Left lung (tissue), 10 donors: Measurements from ENCODE around the gene CFAP299. TPM values are rescaled to one million over a fixed set of nuclear protein-coding genes. Genes with fewer than 3 reads are reported as not detected.
"Not testable (repeated sequence)": the region's sequence is repeated elsewhere in the genome, so short reads cannot be mapped to it uniquely, and the experiment has no call there.

ENCODE experiments used
- ATAC-seq: fragments of 200-7000 bp; cut with Tn5 transposase; one replicate; pipeline ENCODE4 v1.9.1; 2020; ENCODE audit warnings: moderate library complexity
- DNase-seq, 4 donors: peaks; one replicate each; pipeline ENCODE4 v3.0.0-alpha.2; 2013 to 2020
- H3K27ac ChIP-seq, 2 donors: fragments of 200-600 bp; sonication (generic) in 1 of 2; one replicate each; pipeline versions ENCODE4 v1.5.0 to v1.8.0; 2020 to 2021
- H3K27me3 ChIP-seq, 2 donors: fragments of 200-600 bp; sonication (generic) in 1 of 2; one replicate each; pipeline versions ENCODE4 v1.5.0 to v1.8.0; 2020 to 2021
- H3K36me3 ChIP-seq, 2 donors: fragments of 200-600 bp; sonication (generic) in 1 of 2; one replicate each; pipeline versions ENCODE4 v1.5.0 to v1.8.0; 2020 to 2021
- H3K4me1 ChIP-seq, 2 donors: fragments of 200-600 bp; one replicate each; pipeline ENCODE4 v1.8.0; 2021
- H3K4me3 ChIP-seq, 2 donors: fragments of 200-600 bp; sonication (generic) in 1 of 2; one replicate each; pipeline versions ENCODE4 v1.5.0 to v1.8.0; 2020 to 2021; ENCODE audit warnings: mild to moderate bottlenecking in 1 of 2
- H3K9me3 ChIP-seq, 2 donors: fragments of 200-600 bp; sonication (generic) in 1 of 2; one replicate each; pipeline versions ENCODE4 v1.5.0 to v1.8.0; 2020 to 2021
- intact Hi-C, 2 donors: fragments of 100-400 bp; cut with DNase I; formaldehyde crosslinking; loops; one replicate each; pipeline versions ENCODE4 v1.11.2 to v1.14.2; 2022
- polyA plus RNA-seq, 6 donors: library from polyadenylated mRNA; unstranded; fragments of 120-200 nt; gene quantifications; one replicate each; pipeline ENCODE4 v1.2.1, GENCODE V29; 2013; ENCODE audit not compliant: insufficient read length in 6 of 6
- total RNA-seq, 2 donors: library from RNA; stranded (reverse); fragmentation: NEBNext Ultra II Directional; extraction: Animal tissue kit (Norgen Biotek cat#: 25700); gene quantifications; one replicate each; pipeline ENCODE4 v1.2.1, GENCODE V29; 2021
- TF ChIP-seq, protein P1 (sequence below), 2 donors: fragments of 200-600 bp; sonication (generic) in 1 of 2; IDR thresholded peaks; one replicate each; pipeline versions ENCODE4 v1.5.0 to v1.8.0; 2021; ENCODE audit warnings: antibody characterized with exemption in 2 of 2
- donor health status: DM: no; HTN: yes; CAD: no.
- donor health status: DM: no; HTN: no; CAD: no.

The CFAP299 gene
- total and polyA plus RNA-seq, 8 donors: 1.2 to 2.3 (median 1.6) TPM; not detected in 1

DNA sequence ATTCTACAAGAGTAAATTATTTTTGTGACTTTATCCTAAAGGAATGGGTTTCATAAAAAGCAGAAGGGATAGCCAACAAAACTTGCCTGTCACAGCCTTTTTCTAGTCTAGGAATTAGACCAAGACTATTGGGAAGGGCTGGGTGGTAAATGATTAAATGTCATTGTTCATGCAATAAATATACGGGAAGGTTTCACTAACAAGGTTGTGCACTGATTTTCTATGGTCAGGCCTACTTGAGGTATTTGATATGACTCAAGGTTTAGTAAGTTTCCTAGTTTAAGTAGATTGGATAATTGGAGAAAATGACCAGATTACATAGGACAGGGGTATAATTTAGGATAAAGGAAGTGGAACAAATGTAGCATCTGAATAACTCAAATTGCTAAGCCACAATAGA is 445.9 kb downstream of the CFAP299 start:
- no peaks in the 10 kb centered on the region for H3K27me3 ChIP-seq
- no peak for DNase-seq
- H3K27ac ChIP-seq: no peak overlapping the region
- intact Hi-C loops: no loop called here
- TF ChIP-seq, protein P1, sequence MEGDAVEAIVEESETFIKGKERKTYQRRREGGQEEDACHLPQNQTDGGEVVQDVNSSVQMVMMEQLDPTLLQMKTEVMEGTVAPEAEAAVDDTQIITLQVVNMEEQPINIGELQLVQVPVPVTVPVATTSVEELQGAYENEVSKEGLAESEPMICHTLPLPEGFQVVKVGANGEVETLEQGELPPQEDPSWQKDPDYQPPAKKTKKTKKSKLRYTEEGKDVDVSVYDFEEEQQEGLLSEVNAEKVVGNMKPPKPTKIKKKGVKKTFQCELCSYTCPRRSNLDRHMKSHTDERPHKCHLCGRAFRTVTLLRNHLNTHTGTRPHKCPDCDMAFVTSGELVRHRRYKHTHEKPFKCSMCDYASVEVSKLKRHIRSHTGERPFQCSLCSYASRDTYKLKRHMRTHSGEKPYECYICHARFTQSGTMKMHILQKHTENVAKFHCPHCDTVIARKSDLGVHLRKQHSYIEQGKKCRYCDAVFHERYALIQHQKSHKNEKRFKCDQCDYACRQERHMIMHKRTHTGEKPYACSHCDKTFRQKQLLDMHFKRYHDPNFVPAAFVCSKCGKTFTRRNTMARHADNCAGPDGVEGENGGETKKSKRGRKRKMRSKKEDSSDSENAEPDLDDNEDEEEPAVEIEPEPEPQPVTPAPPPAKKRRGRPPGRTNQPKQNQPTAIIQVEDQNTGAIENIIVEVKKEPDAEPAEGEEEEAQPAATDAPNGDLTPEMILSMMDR (IDR thresholded peaks at IDR 0.05): no peak
- H3K36me3 ChIP-seq: no peaks in the 10 kb centered on the region
- H3K9me3 ChIP-seq: no peaks in the 10 kb centered on the region
- ATAC-seq: no peak
- H3K4me1 ChIP-seq: no peaks in the 10 kb centered on the region
- no peak overlapping the region for H3K4me3 ChIP-seq

- Histone ChIP-seq H3K9me3 (no peaks in the 10 kb centered on the region), H3K36me3 (no peaks in the 10 kb centered on the region), H3K27ac (no peak overlapping the region), H3K27me3 (no peaks in the 10 kb centered on the region), H3K4me3 (no peak overlapping the region), H3K4me1 (no peaks in the 10 kb centered on the region)
- ATAC-seq (no peak), DNase-seq (no peak)
- intact Hi-C loops: no loop called here
- TF ChIP-seq, protein P1 (IDR thresholded peaks at IDR 0.05): no peak
These were observed 451.8 kb downstream of the CFAP299 start for GRCh38 chr4:80787306-80787705.

DNA sequence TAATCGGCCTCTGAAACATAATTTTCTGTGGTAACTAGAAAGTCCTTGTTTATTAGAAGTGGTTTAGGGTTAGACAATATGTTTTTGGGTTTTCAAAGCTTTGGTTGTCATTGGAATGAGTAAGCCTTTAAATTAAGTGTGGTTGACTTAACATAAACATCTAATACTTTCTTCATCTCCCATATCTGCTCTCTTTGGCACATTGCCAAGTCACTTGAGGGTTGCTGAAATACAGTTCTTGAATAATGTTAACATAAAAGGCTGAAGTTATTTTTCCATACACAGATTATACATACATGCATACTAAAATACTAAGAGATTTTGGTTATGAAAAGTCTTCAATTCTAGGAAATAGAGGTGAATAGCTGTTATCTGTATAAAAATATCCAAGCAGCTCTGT is 453.3 kb downstream of the CFAP299 start:
- intact Hi-C loops: no loop called here
- Histone ChIP-seq H3K4me3 (no peak overlapping the region), H3K27ac (no peak overlapping the region), H3K36me3 (no peaks in the 10 kb centered on the region), H3K27me3 (no peaks in the 10 kb centered on the region), H3K4me1 (no peaks in the 10 kb centered on the region), H3K9me3 (no peaks in the 10 kb centered on the region)
- ATAC-seq: no peak
- DNase-seq: peak in 2 of 4 donors; percentile 62 to 74
- TF ChIP-seq, protein P1 (IDR thresholded peaks at IDR 0.05): no peak

DNA sequence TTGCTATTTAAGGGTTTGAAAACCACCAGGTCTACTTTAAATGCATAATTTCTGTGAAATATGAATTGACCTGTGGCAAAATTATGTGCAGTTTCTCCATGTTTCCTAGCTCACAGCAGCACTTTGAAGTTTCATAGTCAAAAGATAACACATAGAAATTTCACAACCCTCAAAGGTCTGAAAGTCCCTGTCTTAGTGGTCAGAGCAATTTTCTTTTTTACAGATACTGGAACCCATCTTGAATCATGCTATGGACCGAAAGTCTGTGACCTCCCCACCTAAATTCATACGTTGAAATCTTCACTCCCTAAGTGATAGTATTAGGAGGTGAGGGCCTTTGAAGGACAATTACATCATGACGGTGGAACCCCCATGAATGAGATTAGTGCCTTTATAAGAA is 454.6 kb downstream of the CFAP299 start:
- Histone ChIP-seq H3K4me1 (no peaks in the 10 kb centered on the region), H3K9me3 (peaks cover 0 to 4% of the 10 kb centered on the region in 2 donors), H3K4me3 (no peak overlapping the region), H3K27me3 (no peaks in the 10 kb centered on the region), H3K27ac (no peak overlapping the region), H3K36me3 (no peaks in the 10 kb centered on the region)
- intact Hi-C loops: no loop called here
- DNase-seq: no peak
- no peak for ATAC-seq
- TF ChIP-seq, protein P1 (IDR thresholded peaks at IDR 0.05): no peak

GRCh38 chr4:80793660-80794059 is 458.1 kb downstream of the CFAP299 start:
- intact Hi-C loops, H3K36me3 ChIP-seq, H3K4me3 ChIP-seq, H3K27me3 ChIP-seq, H3K4me1 ChIP-seq, H3K27ac ChIP-seq, DNase-seq, ATAC-seq: not testable (repeated sequence)
- peaks cover 0 to 31% of the 10 kb centered on the region in 2 donors for H3K9me3 ChIP-seq

GRCh38 chr4:80798082-80798481 is 462.6 kb downstream of the CFAP299 start:
- H3K4me3 ChIP-seq: no peak overlapping the region
- no peaks in the 10 kb centered on the region for H3K27me3 ChIP-seq
- no peaks in the 10 kb centered on the region for H3K4me1 ChIP-seq
- intact Hi-C loops: no loop called here
- TF ChIP-seq, protein P1 (IDR thresholded peaks at IDR 0.05): no peak
- H3K27ac ChIP-seq: no peak overlapping the region
- no peaks in the 10 kb centered on the region for H3K36me3 ChIP-seq
- DNase-seq (no peak), ATAC-seq (no peak)
- peaks cover 0 to 33% of the 10 kb centered on the region in 2 donors for H3K9me3 ChIP-seq

DNA sequence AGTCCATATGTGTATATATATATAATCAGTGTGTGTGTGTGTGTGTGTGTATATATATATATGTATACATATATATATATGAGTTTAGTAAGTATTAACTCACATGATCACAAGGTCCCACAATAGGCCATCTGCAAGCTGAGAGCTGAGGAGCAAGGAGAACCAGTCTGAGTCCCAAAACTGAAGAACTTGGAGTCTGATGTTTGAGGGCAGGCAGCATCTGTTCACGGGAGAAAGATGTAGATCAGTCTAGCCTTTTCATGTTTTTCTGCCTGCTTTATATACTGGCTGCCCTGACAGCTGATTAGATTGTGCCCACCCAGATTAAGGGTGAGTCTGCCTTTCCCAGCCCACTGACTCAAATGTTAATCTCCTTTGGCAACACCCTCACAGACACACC is 465.2 kb downstream of the CFAP299 start:
- H3K36me3 ChIP-seq, H3K4me3 ChIP-seq, DNase-seq, H3K27me3 ChIP-seq, H3K27ac ChIP-seq, ATAC-seq, H3K4me1 ChIP-seq, intact Hi-C loops: not testable (repeated sequence)
- peaks cover 0 to 29% of the 10 kb centered on the region in 2 donors for H3K9me3 ChIP-seq
